Measurements from ENCODE around the gene GPRASP3. TPM values are rescaled to one million over a fixed set of nuclear protein-coding genes. Genes with fewer than 3 reads are reported as not detected.
A peak's percentile ranks its signal among the peaks of the same experiment; 100 is the strongest.

Gene GPRASP3
- total and polyA plus RNA-seq, 12 donors, result 0.77 to 10.8 (median 6.6) TPM

DNA sequence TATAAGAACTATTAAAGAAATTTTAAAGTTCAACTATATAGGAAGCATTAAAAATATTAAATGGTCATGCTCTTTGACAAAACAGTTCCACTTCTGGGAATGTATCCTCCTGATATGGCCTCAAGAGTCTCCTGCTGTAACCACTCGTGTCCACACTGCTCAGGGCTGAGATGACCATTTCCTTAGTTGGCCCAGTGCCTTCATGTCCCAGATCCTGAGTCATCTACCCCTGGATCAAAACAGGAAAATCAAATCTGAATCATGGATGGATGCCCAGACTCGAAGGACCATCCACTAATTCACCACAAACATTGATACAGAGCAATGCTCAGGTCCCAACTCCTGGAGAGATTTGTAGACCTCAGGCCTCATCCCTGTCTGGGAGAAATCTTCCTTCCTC lies 44.7 kb downstream of the GPRASP3 start:
- Histone ChIP-seq H3K4me1 (replicated peaks in 1 of 2) (peaks cover 0 to 8% of the 10 kb centered on the region in 2 donors), H3K9me3 (replicated peaks in 1 of 3) (no peaks in the 10 kb centered on the region), H3K36me3 (replicated peaks in 1 of 2) (no peaks in the 10 kb centered on the region), H3K27ac (peak overlapping the region in 1 of 5 donors; percentile 38), H3K4me3 (no peak overlapping the region), H3K27me3 (no peaks in the 10 kb centered on the region)
- 8 to 34% (median 12%) methylated on average over 2 of the region's 2 CpGs for WGBS, 4 donors
- intact Hi-C loops (cut with DNase I), result no loop called here
- peak; percentile 38 to 74 (median 58) for DNase-seq
- TF ChIP-seq, protein P1, sequence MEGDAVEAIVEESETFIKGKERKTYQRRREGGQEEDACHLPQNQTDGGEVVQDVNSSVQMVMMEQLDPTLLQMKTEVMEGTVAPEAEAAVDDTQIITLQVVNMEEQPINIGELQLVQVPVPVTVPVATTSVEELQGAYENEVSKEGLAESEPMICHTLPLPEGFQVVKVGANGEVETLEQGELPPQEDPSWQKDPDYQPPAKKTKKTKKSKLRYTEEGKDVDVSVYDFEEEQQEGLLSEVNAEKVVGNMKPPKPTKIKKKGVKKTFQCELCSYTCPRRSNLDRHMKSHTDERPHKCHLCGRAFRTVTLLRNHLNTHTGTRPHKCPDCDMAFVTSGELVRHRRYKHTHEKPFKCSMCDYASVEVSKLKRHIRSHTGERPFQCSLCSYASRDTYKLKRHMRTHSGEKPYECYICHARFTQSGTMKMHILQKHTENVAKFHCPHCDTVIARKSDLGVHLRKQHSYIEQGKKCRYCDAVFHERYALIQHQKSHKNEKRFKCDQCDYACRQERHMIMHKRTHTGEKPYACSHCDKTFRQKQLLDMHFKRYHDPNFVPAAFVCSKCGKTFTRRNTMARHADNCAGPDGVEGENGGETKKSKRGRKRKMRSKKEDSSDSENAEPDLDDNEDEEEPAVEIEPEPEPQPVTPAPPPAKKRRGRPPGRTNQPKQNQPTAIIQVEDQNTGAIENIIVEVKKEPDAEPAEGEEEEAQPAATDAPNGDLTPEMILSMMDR (IDR thresholded peaks at IDR 0.05), result no peak
- no peak for TF ChIP-seq POLR2A (IDR thresholded peaks at IDR 0.05)

DNA sequence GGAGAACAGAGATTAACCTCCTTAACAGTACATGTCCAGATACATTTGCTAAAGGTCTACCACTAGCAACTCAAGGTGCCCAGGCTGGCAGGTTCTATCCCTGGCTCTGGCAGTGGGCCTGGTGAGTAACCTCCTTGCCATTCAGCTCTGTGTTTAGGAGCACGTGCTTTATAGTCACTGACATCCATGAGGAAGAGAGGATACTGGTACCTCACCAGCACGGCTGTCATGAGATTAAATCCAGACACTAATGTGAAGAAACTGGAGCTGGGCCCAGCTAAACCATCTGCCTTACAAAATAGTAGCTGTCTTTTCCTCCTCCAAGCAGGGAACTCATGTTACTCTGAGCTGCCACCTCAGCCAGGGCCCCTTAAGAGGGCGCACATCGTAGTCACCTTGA lies 45.3 kb downstream of the GPRASP3 start:
- peak in 6 of 7 donors; percentile 12 to 57 (median 24) for DNase-seq
- intact Hi-C loops (cut with DNase I), result no loop called here
- H3K36me3 ChIP-seq (replicated peaks in 1 of 2), result no peaks in the 10 kb centered on the region
- WGBS, 4 donors, result 17 to 54% (median 48%) methylated on average over 1 to 4 of the region's 4 CpGs
- peak overlapping the region in 1 of 5 donors; percentile 38 for H3K27ac ChIP-seq
- TF ChIP-seq POLR2A (IDR thresholded peaks at IDR 0.05), result no peak
- TF ChIP-seq, protein P1 (IDR thresholded peaks at IDR 0.05), result no peak
- peaks cover 0 to 10% of the 10 kb centered on the region in 2 donors for H3K4me1 ChIP-seq (replicated peaks in 1 of 2)
- no peaks in the 10 kb centered on the region for H3K27me3 ChIP-seq
- H3K4me3 ChIP-seq, result no peak overlapping the region
- no peaks in the 10 kb centered on the region for H3K9me3 ChIP-seq (replicated peaks in 1 of 3)

DNA sequence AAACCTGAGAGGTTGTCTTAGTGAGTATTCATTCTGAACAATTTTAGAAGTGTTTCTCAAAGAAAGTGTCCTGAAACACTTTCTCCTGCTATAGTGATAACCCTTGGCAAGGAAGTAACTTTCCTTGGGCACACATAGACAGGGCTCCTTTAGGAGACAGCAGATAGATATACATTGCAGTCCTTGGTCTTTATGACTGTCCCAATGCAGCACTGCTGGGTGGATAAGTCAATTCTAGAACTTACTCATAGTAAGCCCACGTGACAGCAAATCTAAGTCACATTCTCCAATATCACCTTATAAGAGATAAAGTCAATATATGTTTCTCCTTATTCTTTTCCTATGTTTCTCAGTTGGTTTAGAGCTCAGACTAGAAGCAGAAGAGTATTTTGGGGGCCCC lies 46.7 kb downstream of the GPRASP3 start:
- Histone ChIP-seq H3K36me3 (replicated peaks in 1 of 2) (no peaks in the 10 kb centered on the region), H3K4me3 (no peak overlapping the region), H3K27me3 (no peaks in the 10 kb centered on the region), H3K4me1 (replicated peaks in 1 of 2) (peaks cover 0 to 10% of the 10 kb centered on the region in 2 donors), H3K27ac (no peak overlapping the region), H3K9me3 (replicated peaks in 1 of 3) (no peaks in the 10 kb centered on the region)
- no peak for TF ChIP-seq POLR2A (IDR thresholded peaks at IDR 0.05)
- TF ChIP-seq, protein P1 (IDR thresholded peaks at IDR 0.05), result no peak
- DNase-seq, result no peak
- 59 to 84% (median 76%) methylated on average over 1 of the region's 1 CpG for WGBS, 4 donors
- intact Hi-C loops (cut with DNase I), result no loop called here

DNA sequence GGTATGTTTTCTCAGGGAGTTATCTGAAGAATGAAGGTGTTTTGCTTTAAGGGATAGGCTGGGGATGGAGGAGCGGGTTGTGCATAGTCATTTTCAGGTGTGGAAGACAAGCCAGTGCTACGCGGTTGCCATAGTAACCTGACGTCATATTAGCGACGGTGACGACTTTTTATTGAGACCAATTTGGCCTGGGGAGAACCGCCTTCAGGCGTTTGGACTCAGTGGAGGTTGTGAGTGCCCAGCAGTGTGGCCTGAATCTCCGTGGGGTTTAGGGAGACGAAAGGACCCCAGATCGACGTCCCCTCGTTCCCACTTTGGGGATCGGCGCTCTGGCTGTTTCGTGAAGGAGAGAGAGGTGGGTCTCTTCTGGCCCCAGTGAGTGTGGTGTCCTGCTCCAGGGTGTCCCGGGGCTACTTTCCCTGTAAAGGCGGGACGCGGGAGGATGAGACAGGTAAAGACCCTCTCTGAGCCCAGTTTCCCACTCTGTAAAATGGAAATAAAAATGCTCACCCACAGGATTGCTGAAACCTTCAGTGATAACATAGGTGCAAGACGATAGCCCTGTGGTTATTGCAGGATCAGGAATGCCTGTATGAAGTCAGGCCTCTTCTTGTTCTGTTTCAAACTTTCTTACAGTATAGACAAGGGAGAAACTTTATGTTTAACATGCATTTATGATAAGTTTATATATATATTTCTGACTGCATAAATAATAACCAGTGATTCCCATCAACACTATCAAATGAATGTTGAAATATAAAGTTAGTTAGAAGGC lies 48.6 kb downstream of the GPRASP3 start:
- peak; percentile 78 to 95 (median 82) for DNase-seq
- Histone ChIP-seq H3K4me3 (peak overlapping the region in 2 of 4 donors; percentile 43 to 49), H3K36me3 (replicated peaks in 1 of 2) (no peaks in the 10 kb centered on the region), H3K27me3 (no peaks in the 10 kb centered on the region), H3K4me1 (replicated peaks in 1 of 2) (peaks cover 0 to 10% of the 10 kb centered on the region in 2 donors), H3K27ac (peak overlapping the region in 3 of 5 donors; percentile 5 to 30 (median 27)), H3K9me3 (replicated peaks in 1 of 3) (no peaks in the 10 kb centered on the region)
- TF ChIP-seq, protein P1 (IDR thresholded peaks at IDR 0.05), result no peak
- peak in 1 of 2 donors; percentile 47 for TF ChIP-seq POLR2A (IDR thresholded peaks at IDR 0.05)
- intact Hi-C loops (cut with DNase I), result no loop called here
- 0 to 15% (median 8%) methylated on average over 1 to 22 of the region's 22 CpGs for WGBS, 4 donors

Small RNAs within 50 kb of the gene (small RNA-seq; reads per million reads assigned to genes)
- 0 reads per million in 2 donors for gene RNU6-589P

Other genes starting within 250 kb of the GPRASP3 start
- under 1 TPM in 1 of 9 donors, not detected in 8; 0.28 TPM for gene TCP11X2, start 248.9 kb upstream of the GPRASP3 start, total RNA-seq
- gene TCP11X2, start 248.9 kb upstream of the GPRASP3 start, polyA plus RNA-seq, result under 1 TPM in 1 of 3 donors, not detected in 2; 0.37 TPM
- gene TMSB15A, start 204.0 kb upstream of the GPRASP3 start, total RNA-seq, result 10 to 100 TPM in 1 of 9 donors, 1 to 10 TPM in 4, under 1 TPM in 1, not detected in 3; 0.69 to 12.6 (median 1.7) TPM
- gene TMSB15A, start 204.0 kb upstream of the GPRASP3 start, polyA plus RNA-seq, result 1 to 10 TPM in 1 of 3 donors, under 1 TPM in 2; 0.27 to 2.5 (median 0.64) TPM
- 10 to 100 TPM in 7 of 9 donors, 1 to 10 TPM in 2; 8.9 to 24.5 (median 14.4) TPM for gene ARMCX5, start 121.2 kb upstream of the GPRASP3 start, total RNA-seq
- gene ARMCX5, start 121.2 kb upstream of the GPRASP3 start, polyA plus RNA-seq, result 10 to 100 TPM in 1 of 3 donors, 1 to 10 TPM in 2; 6.4 to 21.6 (median 7.0) TPM
- gene GPRASP1, start 69.3 kb upstream of the GPRASP3 start, total RNA-seq, result 10 to 100 TPM in 8 of 9 donors, 1 to 10 TPM in 1; 3.7 to 46.7 (median 14.8) TPM
- gene GPRASP1, start 69.3 kb upstream of the GPRASP3 start, polyA plus RNA-seq, result 10 to 100 TPM; 15.0 to 30.2 (median 27.3) TPM
- gene GPRASP2, start 8.3 kb upstream of the GPRASP3 start, total RNA-seq, result 10 to 100 TPM in 8 of 9 donors, 1 to 10 TPM in 1; 9.2 to 58.9 (median 21.0) TPM
- gene GPRASP2, start 8.3 kb upstream of the GPRASP3 start, polyA plus RNA-seq, result 10 to 100 TPM in 2 of 3 donors, 1 to 10 TPM in 1; 6.9 to 35.8 (median 10.9) TPM
- 1 to 10 TPM in 2 of 9 donors, under 1 TPM in 3, not detected in 4; 0.80 to 3.1 (median 0.97) TPM for gene RAB40AL, start 216.5 kb downstream of the GPRASP3 start, total RNA-seq
- gene RAB40AL, start 216.5 kb downstream of the GPRASP3 start, polyA plus RNA-seq, result 1 to 10 TPM in 1 of 3 donors, under 1 TPM in 1, not detected in 1; 0.20 to 1.5 TPM

Data from adrenal gland (tissue), 12 donors.